ENCODE results near the gene GCHFR. TPM values are rescaled to one million over a fixed set of nuclear protein-coding genes. Genes with fewer than 3 reads are reported as not detected.

Gene GCHFR
- total and polyA plus RNA-seq, 4 donors, result 50.5 to 229 (median 119) TPM

DNA sequence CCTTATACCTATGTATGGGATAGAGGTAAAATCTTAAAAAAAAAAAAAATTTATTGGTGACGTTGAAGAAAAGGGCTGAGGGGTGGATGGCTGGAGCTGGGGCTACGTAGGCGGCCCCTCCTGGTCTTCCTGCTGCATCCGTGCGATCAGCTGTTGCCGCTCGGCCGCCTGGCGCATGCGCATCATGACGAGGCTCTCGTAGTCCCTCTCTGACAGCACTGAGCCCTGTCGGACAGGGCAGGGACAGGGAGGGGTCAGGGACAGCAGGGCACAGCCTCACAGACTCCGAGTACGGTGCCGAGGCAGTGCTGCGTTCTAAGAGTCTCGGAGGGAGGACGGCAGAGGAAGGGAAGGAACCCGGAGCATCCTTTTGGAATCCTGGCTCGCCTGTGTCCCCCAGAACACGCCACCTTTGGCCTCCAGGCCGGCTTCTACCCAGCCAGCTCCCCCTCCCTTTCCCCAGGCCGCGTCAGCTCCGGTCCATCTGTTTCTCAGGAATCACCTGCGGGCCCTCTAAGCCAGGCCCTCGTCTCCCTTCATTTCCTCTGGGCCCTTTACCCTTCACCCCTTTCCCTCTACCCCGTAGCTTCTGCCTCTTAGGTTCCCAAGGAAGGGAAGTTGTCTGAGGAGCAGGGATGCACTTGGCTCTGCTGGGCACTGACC is 4.1 kb downstream of the GCHFR start:
- Histone ChIP-seq H3K9ac (ENCODE audit: low read depth in 1 of 2, low read length in 2 of 2) (no peak overlapping the region), H3K27ac (ENCODE audit: low read depth in 1 of 2, low read length in 2 of 2) (no peak overlapping the region), H3K4me3 (ENCODE audit: low read depth in 1 of 3, low read length in 3 of 3) (no peak overlapping the region), H3K9me3 (ENCODE audit: control insufficient read depth in 4 of 4, low read length in 3 of 4) (no peaks in the 10 kb centered on the region), H3K36me3 (ENCODE audit: control insufficient read depth in 4 of 4, insufficient read depth in 3 of 4, low read depth in 1 of 4, low read length in 3 of 4) (peaks cover 0 to 20% (median 5%) of the 10 kb centered on the region in 4 donors), H3K27me3 (ENCODE audit: control insufficient read depth in 4 of 4, insufficient read depth in 4 of 4, low read length in 3 of 4) (no peaks in the 10 kb centered on the region), H3K4me1 (ENCODE audit: control insufficient read depth in 4 of 4, insufficient read depth in 4 of 4, low read length in 3 of 4) (peaks cover 10 to 69% (median 44%) of the 10 kb centered on the region in 4 donors)
- WGBS, result 93% methylated on average over 29 of the region's 29 CpGs
- TF ChIP-seq GABPA (IDR thresholded peaks at IDR 0.05 in 1 of 2, conservative IDR thresholded peaks at IDR 0.05 in 1 of 2) (no peak), CTCF (IDR thresholded peaks at IDR 0.05; ENCODE audit: low read depth, low read length, missing input control) (no peak), YY1 (IDR thresholded peaks at IDR 0.05) (no peak), HNF4G (IDR thresholded peaks at IDR 0.05) (no peak), FOXA1 (IDR thresholded peaks at IDR 0.05) (no peak), NR2F2 (IDR thresholded peaks at IDR 0.05) (no peak), FOXA2 (IDR thresholded peaks at IDR 0.05) (no peak), TAF1 (conservative IDR thresholded peaks at IDR 0.05) (no peak), SP1 (IDR thresholded peaks at IDR 0.05) (no peak)
- TF ChIP-seq, protein P1, sequence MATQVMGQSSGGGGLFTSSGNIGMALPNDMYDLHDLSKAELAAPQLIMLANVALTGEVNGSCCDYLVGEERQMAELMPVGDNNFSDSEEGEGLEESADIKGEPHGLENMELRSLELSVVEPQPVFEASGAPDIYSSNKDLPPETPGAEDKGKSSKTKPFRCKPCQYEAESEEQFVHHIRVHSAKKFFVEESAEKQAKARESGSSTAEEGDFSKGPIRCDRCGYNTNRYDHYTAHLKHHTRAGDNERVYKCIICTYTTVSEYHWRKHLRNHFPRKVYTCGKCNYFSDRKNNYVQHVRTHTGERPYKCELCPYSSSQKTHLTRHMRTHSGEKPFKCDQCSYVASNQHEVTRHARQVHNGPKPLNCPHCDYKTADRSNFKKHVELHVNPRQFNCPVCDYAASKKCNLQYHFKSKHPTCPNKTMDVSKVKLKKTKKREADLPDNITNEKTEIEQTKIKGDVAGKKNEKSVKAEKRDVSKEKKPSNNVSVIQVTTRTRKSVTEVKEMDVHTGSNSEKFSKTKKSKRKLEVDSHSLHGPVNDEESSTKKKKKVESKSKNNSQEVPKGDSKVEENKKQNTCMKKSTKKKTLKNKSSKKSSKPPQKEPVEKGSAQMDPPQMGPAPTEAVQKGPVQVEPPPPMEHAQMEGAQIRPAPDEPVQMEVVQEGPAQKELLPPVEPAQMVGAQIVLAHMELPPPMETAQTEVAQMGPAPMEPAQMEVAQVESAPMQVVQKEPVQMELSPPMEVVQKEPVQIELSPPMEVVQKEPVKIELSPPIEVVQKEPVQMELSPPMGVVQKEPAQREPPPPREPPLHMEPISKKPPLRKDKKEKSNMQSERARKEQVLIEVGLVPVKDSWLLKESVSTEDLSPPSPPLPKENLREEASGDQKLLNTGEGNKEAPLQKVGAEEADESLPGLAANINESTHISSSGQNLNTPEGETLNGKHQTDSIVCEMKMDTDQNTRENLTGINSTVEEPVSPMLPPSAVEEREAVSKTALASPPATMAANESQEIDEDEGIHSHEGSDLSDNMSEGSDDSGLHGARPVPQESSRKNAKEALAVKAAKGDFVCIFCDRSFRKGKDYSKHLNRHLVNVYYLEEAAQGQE (IDR thresholded peaks at IDR 0.05), result no peak
- DNase-seq (ENCODE audit: low spot score), result no peak

- H3K27ac ChIP-seq (ENCODE audit: low read depth in 1 of 2, low read length in 2 of 2), result peak overlapping the region; percentile 52 to 71
- peaks cover 6 to 63% (median 41%) of the 10 kb centered on the region in 4 donors for H3K4me1 ChIP-seq (ENCODE audit: control insufficient read depth in 4 of 4, insufficient read depth in 4 of 4, low read length in 3 of 4)
- 76% methylated on average over 21 of the region's 21 CpGs for WGBS
- TF ChIP-seq, protein P1 (IDR thresholded peaks at IDR 0.05), result no peak
- TF ChIP-seq JUND (IDR thresholded peaks at IDR 0.05), result no peak
- TF ChIP-seq CTCF (IDR thresholded peaks at IDR 0.05; ENCODE audit: low read depth, low read length, missing input control), result no peak
- no peak for TF ChIP-seq TAF1 (conservative IDR thresholded peaks at IDR 0.05)
- no peak for TF ChIP-seq YY1 (IDR thresholded peaks at IDR 0.05)
- TF ChIP-seq GABPA (IDR thresholded peaks at IDR 0.05 in 1 of 2, conservative IDR thresholded peaks at IDR 0.05 in 1 of 2), result no peak
- no peak for TF ChIP-seq EGR1 (IDR thresholded peaks at IDR 0.05; ENCODE audit: low read depth in 2 of 2)
- TF ChIP-seq, protein P2, sequence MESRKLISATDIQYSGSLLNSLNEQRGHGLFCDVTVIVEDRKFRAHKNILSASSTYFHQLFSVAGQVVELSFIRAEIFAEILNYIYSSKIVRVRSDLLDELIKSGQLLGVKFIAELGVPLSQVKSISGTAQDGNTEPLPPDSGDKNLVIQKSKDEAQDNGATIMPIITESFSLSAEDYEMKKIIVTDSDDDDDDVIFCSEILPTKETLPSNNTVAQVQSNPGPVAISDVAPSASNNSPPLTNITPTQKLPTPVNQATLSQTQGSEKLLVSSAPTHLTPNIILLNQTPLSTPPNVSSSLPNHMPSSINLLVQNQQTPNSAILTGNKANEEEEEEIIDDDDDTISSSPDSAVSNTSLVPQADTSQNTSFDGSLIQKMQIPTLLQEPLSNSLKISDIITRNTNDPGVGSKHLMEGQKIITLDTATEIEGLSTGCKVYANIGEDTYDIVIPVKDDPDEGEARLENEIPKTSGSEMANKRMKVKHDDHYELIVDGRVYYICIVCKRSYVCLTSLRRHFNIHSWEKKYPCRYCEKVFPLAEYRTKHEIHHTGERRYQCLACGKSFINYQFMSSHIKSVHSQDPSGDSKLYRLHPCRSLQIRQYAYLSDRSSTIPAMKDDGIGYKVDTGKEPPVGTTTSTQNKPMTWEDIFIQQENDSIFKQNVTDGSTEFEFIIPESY (IDR thresholded peaks at IDR 0.05), result no peak
- TF ChIP-seq RAD21 (IDR thresholded peaks at IDR 0.05), result no peak
- TF ChIP-seq NR2F2 (IDR thresholded peaks at IDR 0.05), result no peak
- no peak for TF ChIP-seq SP1 (IDR thresholded peaks at IDR 0.05)
- no peak for TF ChIP-seq FOXA1 (IDR thresholded peaks at IDR 0.05)
- no peak for TF ChIP-seq MAX (IDR thresholded peaks at IDR 0.05)
Observed at GRCh38 chr15:40768521-40769273, 4.8 kb downstream of the GCHFR start.

More at GRCh38 chr15:40768521-40769273, 4.8 kb downstream of the GCHFR start:
- H3K36me3 ChIP-seq (ENCODE audit: control insufficient read depth in 4 of 4, insufficient read depth in 3 of 4, low read depth in 1 of 4, low read length in 3 of 4), result peaks cover 0 to 23% (median 8%) of the 10 kb centered on the region in 4 donors
- no peak overlapping the region for H3K4me3 ChIP-seq (ENCODE audit: low read depth in 1 of 3, low read length in 3 of 3)
- no peaks in the 10 kb centered on the region for H3K9me3 ChIP-seq (ENCODE audit: control insufficient read depth in 4 of 4, low read length in 3 of 4)
- no peak overlapping the region for H3K9ac ChIP-seq (ENCODE audit: low read depth in 1 of 2, low read length in 2 of 2)
- no peak for DNase-seq (ENCODE audit: low spot score)
- no peaks in the 10 kb centered on the region for H3K27me3 ChIP-seq (ENCODE audit: control insufficient read depth in 4 of 4, insufficient read depth in 4 of 4, low read length in 3 of 4)
